ENCODE results near the gene MCM3AP.

MCM3AP gene

DNA sequence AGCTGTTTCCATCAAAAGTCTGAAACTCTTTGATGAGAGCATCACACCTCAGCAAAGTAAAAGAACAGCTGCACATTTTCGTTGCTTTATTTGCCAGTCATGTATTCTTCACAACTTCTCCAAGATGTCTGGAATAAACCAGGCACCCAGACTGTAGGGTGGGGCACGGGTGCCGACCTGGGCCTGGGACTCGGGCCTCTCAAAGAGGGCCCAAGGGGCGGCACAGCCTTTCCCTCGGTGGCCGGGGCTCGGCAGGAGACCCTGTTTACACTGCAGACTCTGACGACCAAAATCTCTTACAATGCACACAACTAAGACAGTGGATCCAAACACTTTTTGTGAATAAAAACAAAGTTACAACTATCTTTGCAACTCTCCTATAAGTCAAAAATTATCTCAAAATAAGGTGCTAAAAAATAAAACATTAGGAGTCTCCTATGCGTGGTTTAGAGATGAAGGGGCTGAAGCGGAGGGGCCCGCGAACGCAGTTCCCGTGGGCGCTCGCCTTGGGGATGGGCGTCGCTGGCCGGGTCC lies 57.5 kb downstream of the MCM3AP start:
- TF ChIP-seq GATA2 (IDR thresholded peaks at IDR 0.05; ENCODE audit: low read depth, low read length) (no peak), GATA3 (IDR thresholded peaks at IDR 0.05; ENCODE audit: low read depth, low read length) (no peak)

DNA sequence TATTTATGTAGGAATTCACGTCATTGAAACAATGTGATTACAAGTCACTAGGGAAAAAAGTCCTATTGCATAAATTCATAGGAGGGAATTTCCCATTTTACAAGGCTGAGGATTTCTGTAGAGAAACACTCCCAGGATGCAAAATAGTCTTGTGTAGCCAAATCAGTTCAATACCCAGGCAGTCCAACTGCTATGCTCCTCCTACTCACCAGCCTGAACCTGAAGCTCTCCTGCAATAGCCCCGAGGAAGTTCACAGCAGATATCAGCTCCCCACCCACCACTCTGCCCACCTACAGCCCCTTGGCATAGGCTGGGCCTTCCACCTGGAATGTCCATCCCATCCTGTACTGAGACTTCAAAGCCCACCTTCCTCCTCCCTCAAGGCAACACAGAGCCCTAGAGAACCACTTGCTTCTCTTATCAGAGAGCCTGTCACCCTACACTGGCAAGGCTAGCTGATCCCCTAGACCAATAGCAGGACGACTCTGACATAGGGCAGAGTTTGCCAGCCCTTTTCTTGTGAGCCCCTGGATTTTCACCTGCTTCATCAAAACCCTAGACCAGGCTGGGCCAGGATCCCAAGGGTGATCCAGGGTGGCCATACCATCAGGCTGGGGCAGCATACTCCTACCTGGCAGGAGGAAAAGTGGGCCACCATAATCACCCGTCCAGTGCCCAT lies 58.4 kb downstream of the MCM3AP start:
- TF ChIP-seq GATA2 (IDR thresholded peaks at IDR 0.05; ENCODE audit: low read depth, low read length) (no peak), GATA3 (IDR thresholded peaks at IDR 0.05; ENCODE audit: low read depth, low read length) (no peak)

DNA sequence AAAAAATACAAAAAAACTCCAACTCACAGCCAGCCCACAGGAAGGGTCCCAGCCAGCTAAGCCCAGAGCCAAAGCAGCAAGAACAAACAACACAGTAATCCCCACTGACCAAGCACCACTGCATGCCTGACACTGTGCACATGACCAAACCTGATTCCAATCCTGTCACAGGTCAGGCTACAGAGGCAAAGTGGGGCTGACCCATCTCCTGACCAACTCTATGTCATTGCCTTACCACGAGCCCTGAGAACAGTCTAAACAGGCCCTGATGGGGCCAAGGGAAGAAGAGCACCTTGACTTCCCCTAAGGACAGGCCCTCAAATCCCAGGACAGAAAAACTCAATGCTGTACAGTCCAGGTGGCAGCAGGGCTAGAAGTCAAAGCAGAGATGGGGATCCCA lies 59.3 kb downstream of the MCM3AP start:
- TF ChIP-seq GATA2 (IDR thresholded peaks at IDR 0.05; ENCODE audit: low read depth, low read length) (no peak), GATA3 (IDR thresholded peaks at IDR 0.05; ENCODE audit: low read depth, low read length) (no peak)

DNA sequence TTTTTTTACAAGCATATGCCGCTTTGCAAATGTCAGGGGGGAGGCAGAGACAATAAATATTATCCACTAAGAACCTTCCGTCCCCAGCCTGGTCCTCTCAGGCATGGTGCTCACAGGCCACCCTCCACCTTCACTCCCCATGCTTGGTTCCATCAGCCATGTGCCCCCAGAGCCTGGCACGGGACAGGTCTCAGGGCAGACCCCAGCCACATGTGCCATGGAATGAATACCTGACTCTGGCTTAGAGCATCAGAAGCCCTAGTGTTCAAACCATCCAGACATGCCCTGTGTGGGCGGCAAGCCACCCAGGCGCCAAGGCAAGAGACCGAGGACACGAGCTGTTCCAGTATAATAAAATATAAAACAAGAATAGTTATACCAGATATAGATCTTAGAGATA lies 62.2 kb downstream of the MCM3AP start:
- no peak for TF ChIP-seq GATA2 (IDR thresholded peaks at IDR 0.05; ENCODE audit: low read depth, low read length)
- TF ChIP-seq GATA3 (IDR thresholded peaks at IDR 0.05; ENCODE audit: low read depth, low read length) = no peak

DNA sequence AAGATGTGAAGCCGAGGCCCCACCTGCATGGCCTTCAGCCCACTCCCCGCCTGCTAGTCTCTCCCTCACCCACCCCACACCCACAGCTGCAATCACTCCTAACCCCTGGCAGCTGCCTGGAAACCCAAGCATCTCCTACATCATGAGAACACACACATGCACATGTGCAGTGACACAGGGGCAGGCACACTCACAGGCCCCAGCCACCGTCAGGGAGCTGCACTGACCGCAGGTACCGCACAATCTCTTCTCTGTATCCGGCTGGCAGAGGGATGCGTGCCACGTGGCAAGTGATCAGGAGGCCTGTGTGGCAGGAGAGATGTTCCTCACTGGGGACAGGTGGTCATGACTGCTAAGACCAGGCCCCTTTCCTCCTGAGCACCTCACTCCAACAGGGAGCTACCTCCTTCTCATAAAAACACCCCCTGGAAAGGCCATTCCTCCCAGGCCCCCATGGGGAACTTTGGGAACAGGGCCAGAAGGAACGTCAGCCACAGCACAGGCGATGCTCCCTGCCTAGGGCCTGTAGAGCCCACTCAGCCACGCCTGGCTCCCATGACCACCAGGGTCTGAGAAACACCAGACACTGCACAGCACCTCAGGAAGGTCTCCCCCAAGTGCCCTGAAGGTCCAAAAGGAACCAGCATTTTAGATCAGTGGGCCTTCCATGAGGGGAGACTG lies 62.8 kb downstream of the MCM3AP start:
- TF ChIP-seq GATA2 (IDR thresholded peaks at IDR 0.05; ENCODE audit: low read depth, low read length) = no peak
- no peak for TF ChIP-seq GATA3 (IDR thresholded peaks at IDR 0.05; ENCODE audit: low read depth, low read length)

DNA sequence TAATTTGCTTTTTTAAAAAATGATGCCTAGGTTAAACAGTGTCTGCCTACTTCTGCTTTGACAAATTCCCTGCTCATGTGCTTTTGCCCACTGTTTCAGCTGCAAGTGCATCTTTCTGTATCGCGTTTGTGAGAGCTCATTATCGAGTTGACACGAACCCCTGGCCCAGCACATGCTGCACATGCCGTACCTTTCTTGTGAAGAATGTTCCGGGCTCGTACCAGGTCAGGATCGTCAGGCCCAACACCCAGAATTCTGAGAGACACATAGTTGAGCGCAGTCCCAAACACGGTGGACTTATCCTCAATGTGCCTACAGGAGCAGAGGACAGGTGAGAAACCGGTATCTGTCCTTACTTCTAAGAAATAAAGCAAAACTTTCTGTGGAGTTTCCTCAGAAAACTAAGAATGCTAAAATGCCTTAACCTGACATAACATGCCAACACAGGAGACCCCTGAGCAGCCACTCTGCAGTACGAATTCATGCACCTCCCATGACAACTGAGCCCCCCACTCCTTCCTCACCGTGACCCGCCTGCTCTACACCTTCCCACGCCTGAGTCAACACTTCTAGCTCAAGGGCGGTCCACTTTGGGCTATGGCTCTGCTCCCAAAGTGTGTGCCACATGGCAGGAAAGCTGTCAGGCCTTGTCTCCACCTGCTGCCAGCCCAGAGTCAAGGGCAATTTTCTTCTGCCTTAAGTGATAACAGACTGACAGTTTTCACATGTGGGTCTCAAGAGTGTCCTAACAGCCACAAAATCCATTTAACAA lies 63.6 kb downstream of the MCM3AP start:
- TF ChIP-seq GATA3 (IDR thresholded peaks at IDR 0.05; ENCODE audit: low read depth, low read length) (no peak), GATA2 (IDR thresholded peaks at IDR 0.05; ENCODE audit: low read depth, low read length) (no peak)

DNA sequence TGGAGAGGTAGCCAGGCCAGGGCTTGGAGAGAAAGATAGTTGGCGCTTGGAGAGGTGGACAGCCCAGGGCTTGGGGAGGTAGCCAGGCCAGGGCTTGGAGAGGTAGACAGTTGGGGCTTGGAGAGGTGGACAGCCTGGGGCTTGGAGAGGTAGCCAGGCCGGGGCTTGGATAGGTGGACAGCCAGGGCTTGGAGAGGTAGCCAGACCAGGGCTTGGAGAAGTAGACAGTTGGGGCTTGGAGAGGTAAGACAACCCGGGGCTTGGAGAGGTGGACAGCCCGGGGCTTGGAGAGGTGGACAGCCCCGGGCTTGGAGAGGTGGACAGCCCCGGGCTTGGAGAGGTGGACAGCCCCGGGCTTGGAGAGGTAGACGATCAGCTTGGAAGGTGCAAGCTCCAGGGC lies 64.6 kb downstream of the MCM3AP start:
- no peak for TF ChIP-seq GATA3 (IDR thresholded peaks at IDR 0.05; ENCODE audit: low read depth, low read length)
- TF ChIP-seq GATA2 (IDR thresholded peaks at IDR 0.05; ENCODE audit: low read depth, low read length) = no peak

DNA sequence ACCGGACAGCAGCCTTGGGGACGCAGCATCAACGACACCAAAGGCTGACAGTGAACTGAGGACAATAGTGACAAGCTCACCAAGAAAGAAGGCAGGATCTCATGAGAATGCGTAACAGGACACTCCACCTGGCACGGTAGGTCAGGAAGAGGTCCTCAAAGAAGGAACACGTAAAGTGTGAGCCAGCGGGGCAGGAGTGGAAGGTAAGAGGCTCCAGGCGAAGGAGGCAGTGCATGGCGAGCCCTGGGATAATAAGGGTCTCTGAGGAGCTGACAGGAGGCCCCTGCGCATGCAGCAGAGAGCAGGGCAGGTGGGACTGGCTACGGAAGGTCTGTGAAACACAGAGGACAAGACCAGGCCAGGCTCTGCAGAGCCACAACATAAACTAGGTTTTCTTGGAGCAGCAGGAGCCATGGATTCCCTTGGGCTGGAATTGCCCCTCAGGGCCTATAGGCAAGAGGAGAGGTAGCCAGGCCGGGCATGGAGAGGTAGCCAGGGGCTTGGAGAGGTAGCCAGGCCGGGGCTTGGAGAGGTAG lies 65.1 kb downstream of the MCM3AP start:
- TF ChIP-seq GATA2 (IDR thresholded peaks at IDR 0.05; ENCODE audit: low read depth, low read length) (no peak), GATA3 (IDR thresholded peaks at IDR 0.05; ENCODE audit: low read depth, low read length) (no peak)

DNA sequence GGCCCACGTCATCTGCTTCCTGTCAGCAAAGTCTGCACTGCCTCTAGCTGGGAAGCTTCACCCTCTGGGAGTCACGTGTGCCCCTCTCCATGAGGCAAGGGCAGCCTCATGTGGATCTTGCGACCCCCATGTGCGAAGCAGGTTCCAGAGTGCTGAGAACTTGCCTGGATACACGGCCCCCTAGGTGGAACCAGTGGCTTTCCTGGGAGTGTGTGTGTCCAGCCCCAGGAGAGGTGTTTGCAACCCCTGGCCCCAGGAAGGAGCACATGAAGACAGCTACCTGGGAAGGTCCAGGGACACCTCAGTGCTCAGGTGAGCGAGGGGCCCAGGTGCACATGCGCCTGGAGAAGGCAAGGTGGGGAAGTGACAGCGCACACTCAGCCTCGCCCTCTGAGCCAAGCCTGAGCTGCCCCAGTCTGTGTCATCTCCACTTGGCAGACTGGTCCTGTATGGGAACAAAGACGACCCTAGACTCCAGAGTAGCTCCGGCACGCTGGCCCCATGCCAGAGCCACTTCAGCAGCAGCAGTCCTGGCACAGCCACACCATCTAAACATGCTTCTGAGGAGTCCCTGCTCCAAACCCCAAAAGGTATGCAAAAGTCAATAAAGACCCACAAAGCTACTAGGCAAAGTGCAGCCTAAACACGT lies 65.7 kb downstream of the MCM3AP start:
- TF ChIP-seq GATA3 (IDR thresholded peaks at IDR 0.05; ENCODE audit: low read depth, low read length) = no peak
- no peak for TF ChIP-seq GATA2 (IDR thresholded peaks at IDR 0.05; ENCODE audit: low read depth, low read length)

DNA sequence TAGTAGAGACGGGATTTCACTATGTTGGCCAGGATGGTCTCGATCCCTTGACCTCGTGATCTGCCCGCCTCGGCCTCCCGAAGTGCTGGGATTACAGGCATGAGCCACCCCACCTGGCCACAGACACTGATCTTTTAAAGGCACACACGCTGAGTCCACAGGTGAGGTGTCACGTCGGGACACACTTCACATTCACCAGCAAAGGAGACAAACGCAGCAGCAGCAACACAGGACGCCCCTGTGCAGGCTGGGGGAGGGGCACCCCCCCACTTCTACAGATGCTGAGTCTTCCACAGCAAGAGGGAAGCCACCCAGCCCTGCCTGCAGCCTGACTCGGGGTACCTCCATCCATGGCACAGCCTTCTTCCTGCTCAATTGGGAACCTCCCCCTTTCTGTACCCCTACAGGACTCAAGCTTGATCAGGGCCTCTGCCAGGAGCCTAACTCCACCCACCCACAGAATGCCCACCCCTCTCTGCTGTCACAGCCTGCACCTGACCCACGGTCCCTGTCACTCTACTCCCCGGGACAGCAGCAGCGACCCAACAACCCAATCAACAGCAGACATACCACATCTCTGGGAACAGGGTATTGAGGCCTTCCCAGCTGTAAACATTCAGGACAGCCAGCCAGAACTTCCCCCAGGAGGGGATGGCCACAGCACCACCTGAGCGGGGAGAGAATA lies 66.4 kb downstream of the MCM3AP start:
- TF ChIP-seq GATA2 (IDR thresholded peaks at IDR 0.05; ENCODE audit: low read depth, low read length) (no peak), GATA3 (IDR thresholded peaks at IDR 0.05; ENCODE audit: low read depth, low read length) (no peak)

DNA sequence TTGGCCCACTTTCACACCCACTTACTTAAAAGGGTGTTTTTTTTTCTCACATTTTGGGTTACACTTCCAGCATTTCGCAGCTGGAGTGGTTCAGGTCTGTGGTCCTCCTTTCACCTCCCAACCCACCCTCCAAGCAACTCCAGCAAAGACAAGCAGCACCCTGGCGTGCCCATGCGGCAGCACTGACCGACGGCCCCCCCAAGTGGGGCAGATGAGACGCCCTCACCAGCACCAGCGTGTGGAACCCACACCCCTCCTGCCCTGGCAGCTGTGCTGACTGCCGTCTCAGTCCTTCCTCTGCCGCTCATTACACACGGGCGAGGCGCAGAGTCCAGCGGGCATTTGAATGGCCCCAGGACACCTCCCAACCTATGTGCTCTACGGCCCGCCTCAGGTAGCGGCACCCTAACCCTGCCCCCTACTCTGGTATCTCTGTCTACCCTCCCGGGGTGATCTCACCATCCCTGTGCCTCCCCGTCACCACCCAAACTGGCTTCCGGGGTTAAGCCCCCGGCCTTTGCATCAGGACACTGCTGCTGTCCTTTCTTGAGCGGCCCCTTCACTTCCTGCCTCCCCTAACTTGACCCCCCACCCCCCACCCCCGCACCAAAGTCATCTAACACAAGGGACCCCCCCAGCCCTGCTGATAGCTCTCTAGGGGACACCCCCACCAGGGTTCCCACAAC lies 67.8 kb downstream of the MCM3AP start:
- TF ChIP-seq GATA3 (IDR thresholded peaks at IDR 0.05; ENCODE audit: low read depth, low read length) = no peak
- TF ChIP-seq GATA2 (IDR thresholded peaks at IDR 0.05; ENCODE audit: low read depth, low read length) = no peak

DNA sequence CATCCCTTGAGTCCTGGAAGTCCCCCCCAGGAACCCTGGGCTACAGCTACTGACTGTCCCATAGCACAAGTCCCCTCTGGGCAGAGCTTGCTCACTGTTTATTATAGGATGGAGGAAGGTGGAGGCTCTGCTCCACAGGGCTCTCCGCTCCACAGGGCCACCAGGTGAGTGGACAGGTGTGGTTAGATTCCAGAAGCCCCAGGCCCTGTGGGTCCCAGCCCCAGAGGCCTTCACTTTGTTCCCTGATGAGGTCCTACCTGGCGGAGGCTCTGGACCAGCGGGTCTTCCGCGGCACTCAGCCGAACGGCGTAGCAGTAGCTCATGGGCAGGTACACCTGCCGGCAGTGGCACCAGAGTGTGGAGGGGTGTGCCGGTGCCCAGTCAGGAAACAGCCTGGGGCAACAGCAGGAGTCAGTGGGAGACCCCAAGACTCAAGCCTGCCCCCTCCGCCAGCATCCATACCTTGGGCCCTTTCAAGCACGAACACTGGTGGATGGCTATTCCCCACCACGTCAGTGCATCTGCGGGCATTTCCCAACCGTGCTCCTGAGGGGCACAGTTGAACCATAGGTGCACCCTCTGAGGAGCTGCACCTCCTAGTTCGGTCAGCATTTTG lies 69.2 kb downstream of the MCM3AP start:
- no peak for TF ChIP-seq GATA3 (IDR thresholded peaks at IDR 0.05; ENCODE audit: low read depth, low read length)
- TF ChIP-seq GATA2 (IDR thresholded peaks at IDR 0.05; ENCODE audit: low read depth, low read length) = no peak

Measured in SH-SY5Y (cell line).